HG03280 (cell line): Measurements from ENCODE around the gene SESN3.
A peak's percentile ranks its signal among the peaks of the same experiment; 100 is the strongest.
"Not testable (repeated sequence)": the region's sequence is repeated elsewhere in the genome, so short reads cannot be mapped to it uniquely, and the experiment has no call there.

ENCODE experiments used
- ATAC-seq: cut with Tn5 transposase; IDR thresholded peaks from one replicate; pipeline ENCODE4 v1.9.1; 2021; ENCODE audit warnings: mild to moderate bottlenecking, moderate library complexity; ENCODE audit not compliant: unreplicated experiment

The SESN3 gene

DNA sequence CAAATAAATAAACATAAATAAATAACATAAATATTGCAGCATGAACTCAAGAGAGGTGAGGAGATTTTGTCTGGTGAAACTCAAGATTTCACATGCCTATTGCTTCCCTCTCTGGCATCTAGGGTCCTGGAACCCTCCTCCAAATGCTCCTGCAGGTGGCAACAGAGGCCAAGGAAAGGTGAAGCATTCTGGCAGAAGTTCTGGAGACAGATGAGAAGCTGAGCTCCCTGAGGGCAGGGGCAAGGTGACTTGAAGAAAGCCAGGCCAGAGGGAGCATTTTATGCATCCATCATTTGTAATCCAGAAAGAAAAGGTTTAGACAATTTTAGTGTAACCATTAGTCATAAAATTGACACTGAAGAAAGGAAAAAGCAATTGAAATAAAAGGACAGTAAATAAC lies 76.5 kb downstream of the SESN3 start:
- ATAC-seq = no peak

DNA sequence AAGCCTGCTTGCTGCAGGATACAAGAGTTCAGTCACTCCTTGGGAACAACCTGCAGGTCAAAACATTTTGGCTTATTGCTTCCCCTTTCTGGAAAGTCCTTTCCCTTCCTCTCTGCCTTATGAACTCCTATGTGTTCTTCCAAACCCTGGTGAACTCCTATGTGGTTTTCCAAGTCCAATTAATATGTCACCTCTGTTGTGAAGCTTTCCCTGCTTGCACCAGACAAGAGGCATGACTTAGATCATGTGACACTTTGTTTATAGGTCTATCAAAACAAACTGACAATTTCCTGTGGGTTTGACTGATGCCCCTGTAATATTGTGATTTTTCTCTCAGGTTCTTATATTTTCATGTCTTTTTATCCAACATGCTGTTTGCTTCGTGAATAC lies 77.2 kb downstream of the SESN3 start:
- no peak for ATAC-seq

DNA sequence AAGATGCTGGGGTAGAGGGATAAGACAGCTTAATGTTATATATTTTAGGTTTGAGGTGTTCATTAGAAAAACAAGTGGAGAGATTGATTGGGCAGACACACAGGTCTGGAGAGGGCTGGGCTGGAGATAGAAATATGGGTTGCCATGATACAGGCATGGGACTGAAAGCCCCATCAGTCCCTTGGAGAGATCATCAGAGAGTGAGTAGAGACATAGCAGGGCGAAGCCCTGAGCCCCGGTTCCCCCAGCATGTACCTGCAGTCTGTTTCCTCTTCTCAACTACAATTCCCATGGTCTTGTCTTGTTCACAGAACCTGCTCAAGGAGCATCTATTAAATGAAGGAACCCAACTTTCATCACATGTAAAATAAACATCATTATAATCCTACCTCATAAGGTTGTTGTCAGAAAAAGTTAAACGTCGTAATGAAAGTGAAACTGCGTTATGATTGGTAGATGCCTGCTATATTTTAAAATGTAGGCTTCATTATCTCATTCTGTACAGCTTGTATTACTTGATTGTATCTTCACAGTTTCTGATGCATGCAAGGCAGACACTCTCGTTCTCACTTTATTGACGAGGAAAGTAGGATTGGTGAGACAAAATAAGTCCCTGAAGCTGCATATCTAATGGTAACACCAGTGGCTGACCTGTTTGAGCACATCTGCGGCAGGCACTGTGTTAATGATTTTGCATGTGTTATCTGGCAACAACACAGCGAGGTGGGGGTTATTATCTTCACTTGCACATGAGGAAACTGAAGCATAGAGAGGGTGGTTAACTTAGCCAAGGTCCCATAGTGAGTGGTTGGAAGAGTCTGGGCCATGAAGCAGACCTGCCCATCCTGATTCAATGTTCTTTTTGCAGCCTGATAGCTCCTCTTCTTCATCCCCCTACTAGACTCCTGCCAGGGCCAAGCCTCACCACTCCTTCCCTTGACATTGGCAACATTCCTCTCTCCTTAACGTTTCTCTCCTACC lies 77.8 kb downstream of the SESN3 start:
- ATAC-seq = no peak

DNA sequence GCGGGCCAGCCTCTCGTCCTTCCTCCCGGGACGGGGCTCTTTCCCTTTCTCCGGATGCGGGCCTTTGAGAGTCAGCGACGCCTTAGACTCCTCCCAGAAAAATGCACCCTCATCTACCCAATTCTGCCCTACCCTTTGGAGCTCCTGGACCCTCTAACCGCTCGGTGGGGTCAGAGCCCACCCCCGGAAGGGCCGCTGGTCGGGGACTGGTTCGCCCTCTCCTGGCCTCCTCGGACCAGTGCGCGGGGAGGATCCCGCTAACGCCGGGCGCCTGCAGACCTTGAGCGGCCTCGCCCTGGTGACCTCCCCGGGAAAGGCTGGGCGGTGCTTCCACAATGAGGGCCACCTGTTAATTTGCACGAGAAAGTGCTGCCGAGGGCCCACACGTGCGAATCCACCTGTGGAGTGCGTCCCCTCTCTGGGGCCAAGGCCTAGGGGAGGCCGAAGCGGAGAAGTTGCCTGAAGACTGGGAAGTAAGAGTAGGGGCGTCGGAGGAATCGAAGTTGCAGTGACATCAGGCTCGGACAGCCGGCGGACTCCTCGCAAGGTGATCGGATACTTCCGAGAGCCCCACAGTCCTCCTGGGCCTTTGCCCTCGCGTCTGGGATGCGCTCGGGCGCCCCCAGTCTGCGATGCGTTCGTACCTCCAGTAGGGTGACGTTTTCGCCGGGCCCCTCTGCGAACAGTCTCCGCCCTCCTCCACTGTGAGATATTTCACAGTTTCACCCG lies 79.9 kb downstream of the SESN3 start:
- ATAC-seq = peak; percentile 89

DNA sequence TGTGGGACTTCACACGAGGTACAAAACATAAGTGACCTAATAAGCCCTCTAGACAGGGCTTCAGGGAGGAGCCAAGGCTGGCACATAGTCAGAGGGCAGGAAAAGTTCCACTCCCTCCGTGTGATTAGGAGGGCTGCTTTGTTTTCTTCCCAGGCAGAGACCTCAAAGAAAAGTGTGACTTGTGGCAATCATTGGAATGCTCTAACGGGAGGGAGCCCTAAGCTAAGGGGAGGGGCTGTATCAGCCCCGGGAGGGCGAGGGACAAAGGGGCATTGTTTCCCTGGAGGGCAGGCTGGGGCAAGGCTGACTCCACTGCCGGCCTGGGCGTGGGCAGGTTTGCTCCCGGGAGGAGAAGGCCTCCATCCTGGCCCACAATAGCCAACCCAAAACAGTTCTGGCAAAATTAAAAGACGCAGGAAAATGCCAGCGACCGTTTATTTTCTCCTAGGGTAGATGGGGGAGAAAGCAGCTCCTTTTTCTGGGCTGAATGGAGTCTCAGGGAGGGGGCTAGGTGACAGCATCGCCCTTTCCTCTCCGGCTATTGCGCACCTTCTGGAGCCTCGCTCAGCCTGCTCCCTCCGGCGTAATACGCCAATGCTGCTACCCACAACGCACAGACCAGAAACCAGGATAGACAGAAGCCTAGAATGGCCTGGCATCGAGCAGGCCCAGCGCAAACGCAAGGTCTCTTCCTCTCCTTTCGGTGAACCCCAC lies 81.2 kb downstream of the SESN3 start:
- no peak for ATAC-seq

DNA sequence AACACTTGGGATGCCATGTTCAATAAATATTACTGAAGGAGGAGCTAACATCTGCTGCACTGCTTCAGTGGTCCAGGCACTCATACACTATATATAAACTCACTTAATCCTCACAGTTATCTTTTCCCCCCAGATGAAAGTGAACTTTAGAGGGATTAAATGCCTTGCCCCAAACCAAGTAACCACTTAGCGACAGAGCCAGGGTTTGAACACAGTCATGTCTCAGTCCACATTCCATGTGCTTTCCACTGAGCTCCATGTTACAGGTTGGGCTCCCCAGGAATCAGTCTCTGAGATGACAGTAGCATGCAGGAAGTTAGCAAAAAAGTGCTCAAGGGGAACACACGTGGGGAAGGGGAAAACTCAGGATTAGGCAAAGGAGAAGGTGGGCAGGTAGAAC lies 82.1 kb downstream of the SESN3 start:
- ATAC-seq = no peak

DNA sequence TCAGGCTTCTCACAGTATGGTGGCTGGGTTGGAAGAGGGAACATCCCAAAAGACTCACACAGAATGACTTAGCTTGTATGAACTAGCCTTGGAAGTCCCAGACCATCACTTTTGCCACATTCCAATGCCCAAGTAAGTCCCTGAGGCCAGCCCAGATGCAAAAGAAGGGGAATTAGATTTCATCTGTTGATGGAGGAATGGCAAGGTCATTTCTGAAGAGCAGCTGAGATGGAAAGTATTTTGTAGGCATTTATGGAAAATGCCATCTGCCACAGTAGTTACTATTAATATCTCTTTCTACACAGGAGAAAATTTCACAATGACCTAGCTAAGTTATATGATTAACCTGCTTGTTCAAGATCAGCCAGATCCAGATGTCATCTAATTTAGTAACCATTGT lies 82.6 kb downstream of the SESN3 start:
- ATAC-seq = no peak

DNA sequence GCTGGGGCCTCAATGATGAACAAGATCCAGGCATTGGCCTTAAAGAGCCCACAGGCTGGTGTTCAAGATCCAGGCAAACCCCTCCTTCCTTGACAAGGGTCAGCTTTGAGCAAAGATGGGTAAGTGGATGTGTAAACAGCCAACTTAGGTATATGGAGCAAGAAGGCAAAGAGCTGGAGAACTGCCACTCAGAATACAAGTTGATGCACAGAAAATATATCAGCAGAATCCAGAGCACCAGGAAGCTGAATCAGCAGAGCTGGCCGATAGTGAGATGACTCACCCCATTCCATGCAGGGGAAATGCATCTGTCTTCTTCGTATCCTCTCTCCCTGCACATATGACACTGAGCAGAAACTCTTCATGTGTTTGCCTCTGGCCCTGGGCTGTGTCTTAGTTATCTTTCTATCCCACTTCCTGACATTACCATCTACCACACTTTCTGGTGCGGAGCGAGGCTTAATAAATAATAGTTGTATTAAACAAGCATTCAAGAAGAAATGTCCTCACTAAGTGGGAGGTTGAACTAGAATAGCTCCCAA lies 83.6 kb downstream of the SESN3 start:
- ATAC-seq = no peak

DNA sequence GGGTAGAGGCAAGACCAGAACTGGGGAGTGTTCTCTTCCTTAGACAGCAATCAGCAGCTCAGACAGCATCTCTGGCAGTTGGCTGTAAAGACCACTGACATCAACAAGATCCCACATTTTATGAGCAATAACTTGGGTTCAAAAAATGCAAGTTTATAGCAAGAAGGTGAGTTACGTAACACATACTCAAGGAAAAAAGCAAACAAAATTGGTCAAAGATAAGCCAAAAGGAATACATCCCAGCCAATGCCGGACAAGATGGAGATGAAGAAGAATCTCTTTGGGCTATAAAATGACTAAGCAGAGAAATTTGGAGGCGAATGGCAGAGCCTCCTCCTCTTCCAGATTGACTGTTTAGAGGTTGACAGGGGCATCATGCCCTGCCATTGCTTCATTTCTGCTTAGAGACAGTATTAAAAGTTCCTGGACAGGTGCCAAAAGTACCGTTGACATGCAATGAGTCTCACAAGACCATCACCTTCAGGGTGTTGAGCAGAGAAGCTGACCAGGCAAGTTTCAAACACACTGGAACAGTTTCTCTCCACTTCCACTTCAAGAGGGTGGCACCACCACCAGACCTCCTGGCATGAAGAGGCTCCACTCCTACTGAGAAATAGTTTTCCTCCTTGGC lies 85.5 kb downstream of the SESN3 start:
- ATAC-seq = no peak

DNA sequence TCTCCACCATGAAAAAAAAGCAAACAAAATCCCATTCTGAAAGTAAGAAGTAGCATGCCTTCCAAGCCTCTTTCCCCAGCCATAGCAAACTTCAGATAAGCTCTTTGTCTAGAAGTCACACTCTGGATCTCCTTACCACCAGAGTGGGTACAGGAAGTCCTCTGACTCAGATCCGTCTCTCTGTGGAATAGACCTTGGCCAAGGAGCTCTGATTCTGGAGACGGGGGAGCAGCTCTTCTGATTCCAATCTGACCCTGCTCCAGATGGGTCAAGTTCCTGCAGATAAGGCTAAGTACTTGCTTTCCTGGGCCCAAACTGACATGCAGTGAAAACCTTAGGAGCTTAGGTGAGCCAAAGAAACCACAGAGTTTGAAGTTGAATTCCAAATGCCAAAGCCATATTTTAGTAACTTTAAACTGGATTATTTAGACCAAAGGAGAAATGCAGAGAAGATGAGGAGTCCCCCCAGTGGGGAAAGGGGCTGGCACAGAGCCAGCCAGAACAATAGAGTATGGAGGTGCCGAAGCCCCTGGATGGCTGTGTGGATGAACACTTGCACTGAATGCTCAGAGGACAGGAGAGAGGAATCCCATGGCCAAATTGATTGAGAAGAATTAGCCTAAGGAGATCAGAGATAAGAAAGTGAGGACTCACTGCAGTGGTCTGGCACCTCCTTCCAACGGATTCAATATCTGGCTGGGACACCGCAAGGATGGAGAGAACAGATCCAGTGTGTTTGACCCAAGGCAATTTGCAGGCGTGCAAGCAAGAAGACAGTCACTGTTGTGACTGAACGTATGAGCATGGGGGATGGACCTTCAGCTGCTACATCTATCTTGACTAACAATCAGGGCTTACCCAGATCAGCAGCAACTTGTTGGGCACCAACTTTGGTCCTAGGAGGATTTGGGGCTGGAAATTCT lies 86.4 kb downstream of the SESN3 start:
- ATAC-seq = no peak

DNA sequence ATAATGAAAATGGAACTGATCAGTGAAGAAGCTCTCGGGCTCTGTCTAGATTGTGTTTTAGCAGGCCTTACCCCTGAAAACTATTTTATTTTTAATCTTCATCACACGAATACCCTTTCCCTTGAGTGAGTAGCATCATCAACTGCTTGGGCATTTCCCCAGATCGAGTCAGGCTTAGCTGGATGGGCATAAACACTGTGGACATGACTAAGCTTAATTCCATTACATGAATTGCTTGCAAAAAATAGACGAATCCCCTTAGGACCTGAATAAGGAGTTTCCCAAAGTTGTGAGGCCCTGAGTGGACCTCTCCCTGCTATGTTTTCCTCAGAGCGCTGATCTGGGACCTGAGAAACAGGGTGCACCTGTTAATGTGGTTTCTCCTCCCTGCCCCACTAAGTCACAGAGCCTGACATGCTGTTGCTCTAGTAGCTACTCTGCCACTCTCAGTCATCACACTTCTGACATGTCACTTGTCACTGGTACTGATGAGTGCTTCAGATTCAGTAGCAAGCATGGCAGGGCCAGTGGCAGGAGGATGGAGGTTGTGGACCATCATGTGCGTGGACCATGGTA lies 87.8 kb downstream of the SESN3 start:
- no peak for ATAC-seq

DNA sequence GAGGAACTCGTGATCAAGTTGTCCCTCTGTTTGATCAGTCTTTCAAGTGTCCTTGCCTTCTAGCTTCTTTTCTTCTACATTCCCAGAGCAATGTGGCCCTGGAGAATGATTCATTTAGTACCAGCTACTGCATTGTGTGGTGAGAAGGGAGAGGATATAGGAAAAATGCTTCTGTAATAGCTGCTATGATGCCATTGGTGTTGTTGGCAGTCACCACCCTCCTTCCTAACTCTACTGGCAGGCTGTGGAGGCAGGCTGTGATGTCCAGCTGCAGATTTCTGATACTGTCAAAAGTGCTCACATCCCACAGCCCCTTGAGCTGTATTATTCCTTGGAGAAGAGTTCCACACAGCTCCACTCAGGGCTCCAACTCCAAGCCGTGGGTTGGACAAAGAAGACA lies 88.6 kb downstream of the SESN3 start:
- ATAC-seq = no peak

DNA sequence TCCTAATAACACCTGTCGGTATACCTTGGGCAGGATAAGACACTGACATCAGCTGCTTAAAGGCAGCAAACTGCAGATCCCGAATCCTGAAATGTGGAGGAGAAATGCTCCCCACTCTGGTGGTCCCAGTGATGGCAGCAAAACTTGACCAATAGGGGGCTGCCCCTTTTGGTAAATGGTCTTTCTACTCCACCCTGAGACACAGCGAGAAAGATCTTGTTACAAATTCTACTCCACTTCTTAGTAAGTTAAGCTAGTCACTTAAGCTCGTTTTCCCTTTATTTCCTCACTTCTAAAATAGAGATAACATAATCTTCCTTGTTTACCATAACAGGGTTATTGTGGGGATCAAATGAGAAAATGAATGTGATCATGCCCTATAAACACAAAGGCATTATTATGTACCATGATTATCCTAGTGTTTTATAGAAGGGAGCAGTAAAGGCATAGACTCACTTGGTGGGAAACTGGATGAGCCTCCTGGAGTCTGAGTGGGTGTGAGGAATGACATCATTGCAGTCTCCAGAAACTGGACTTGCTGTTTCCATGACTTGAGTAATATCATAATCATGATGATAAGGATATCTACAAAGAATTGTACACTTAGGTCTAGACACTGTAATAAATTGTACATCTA lies 90.5 kb downstream of the SESN3 start:
- ATAC-seq = no peak

DNA sequence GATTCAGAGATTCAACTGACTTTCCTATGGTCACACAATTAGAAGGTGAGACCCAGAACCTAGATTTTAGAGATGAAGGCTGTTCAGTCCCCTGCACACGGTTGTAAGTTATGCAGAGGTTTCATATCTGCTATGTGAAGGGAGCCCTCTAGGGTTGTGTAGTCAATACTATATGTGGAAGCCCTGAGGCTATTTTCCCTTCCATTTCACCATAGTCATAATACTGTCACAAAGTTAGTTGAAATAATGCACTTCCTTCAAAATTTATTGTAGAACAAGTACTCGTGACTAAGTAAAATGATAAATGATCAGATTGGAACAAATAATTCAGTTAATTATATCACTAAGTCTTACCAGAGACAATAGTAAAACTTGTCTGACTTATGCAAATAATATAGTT lies 92.6 kb downstream of the SESN3 start:
- ATAC-seq = peak; percentile 71

DNA sequence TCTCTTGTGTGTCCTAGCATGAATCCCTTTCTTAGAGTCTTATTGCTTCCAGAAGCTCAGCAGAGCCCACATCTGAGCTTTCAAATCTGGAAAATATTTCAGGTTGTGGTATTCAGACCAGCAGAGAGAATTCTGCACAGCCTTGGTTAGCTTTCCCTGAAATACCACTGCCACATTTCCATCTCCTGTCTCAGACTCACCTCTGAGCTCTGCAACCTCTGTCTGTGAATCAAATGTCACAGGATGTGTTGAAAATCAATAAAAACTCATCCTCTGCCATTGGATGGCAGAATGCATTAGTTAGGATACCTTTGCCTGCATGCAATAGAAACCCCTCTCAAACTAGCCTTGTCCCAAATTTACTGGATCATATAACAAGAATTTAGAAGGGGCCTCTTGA lies 93.7 kb downstream of the SESN3 start:
- no peak for ATAC-seq

DNA sequence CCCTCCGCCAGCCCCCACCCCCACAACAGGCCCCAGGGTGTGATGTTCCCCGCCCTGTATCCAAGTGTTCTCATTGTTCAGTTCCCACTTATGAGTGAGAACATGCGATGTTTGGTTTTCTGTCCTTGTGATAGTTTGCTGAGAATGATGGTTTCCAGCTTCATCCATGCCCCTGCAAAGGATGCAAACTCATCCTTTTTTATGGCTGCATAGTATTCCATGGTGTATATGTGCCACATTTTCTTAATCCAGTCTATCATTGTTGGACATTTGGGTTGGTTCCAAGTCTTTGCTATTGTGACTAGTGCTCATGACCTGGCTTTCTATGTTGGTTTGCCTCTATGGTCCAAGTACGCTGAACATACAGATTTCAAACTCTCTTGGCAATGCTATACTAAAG lies 94.3 kb downstream of the SESN3 start:
- ATAC-seq = not testable (repeated sequence)

DNA sequence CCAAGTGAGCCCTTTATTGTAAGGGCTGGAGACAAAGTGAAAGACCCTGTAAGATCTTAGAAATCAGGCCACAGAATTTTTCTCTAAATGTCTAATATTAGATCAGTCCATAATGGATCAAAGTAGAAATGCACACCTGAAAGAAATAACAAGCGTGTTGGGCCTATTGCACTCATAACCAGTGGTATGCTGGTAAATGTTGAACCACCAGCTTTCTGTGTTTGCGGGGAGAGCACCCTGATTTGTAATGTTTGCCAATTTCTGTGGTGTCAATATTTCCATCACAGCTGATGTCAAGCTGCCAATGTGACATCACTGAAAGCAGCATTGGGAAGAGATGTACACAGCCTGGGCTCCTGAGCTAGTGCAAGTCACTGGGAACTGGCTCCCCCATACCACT lies 95.1 kb downstream of the SESN3 start:
- ATAC-seq = no peak

DNA sequence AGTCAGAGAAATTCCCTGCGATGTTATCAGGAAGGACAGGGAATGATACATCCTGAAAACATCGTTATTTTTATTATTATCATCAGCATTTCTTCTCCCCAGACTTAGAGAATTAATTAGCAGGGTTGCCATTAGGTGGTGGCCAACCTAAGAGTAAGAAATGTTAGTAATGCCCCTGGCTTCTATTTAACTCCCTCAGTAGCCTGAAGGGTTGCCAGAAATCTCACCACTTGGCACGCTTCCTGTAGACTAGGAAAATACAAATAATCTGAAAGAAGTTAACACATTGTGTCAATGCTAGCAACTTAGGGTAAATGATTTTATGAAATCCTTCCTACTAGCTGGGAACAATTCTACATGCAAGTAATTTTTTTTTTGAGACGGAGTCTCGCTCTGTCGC lies 95.8 kb downstream of the SESN3 start:
- ATAC-seq = no peak

DNA sequence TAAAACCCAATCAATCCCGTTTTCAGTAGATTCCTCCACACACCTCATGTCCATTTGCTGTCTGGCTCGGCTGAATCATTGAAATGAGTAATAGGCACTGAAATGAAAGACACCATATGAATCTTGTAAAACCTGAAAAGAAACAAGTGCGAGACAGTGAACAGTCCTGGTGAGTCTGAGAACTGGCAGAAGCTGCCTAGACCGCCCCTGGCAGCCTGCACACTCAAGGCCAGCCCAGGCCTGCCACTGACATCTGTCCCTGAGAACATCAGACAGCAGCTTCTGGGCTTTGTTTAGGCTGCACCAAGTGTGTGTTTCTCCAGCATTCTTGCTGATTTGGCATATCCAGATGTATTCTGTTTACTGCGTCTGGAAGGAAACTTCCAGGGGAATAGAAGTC lies 96.5 kb downstream of the SESN3 start:
- ATAC-seq = no peak
